Activated gamma-delta T cell treated with anti-CD3 and anti-CD28 coated beads, Interleukin-2, amount 50 U/mL, for 16 hours (primary cell): ENCODE data around the gene IL20.

ENCODE experiments used
- DNase-seq: peaks from one replicate; pipeline ENCODE4 v3.0.0-alpha.2; 2020; ENCODE audit warnings: low read depth

The IL20 gene

DNA sequence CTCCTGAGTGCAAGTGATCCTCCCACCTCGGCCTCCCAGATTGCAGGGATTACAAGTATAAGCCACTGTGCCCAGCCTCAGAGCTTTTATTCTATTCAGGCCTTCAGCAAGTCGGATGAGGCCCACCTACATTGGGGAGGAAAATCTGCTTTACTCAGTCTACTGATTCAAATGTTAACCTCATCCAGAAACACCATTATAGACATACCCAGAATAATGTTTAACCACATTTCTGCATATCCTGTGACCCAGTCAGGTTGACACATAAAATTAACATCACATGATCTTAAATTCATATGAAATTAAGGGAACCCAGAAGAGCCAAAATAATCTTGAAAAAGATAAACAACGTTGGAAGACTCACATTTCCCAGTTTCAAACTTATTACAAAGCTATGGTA lies 14.9 kb downstream of the IL20 start:
- DNase-seq: no peak

DNA sequence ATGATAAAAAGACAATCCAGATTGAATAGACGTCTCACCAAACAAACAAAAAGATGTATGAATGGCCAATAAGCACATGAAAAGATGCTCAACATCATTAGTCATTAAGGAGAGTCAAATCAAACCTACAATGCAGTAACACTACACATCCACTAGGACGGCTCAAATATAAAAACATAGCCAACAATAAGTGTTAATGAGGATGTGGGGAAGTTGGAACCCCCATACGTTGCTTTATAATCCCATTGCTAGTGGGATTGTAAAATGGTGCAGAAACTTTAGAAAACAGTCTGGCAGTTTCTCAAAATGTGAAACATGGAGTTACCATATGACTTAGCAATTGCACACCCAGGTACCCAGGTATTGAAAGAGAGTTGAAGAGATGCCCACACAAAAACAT lies 17.1 kb downstream of the IL20 start:
- no peak for DNase-seq

DNA sequence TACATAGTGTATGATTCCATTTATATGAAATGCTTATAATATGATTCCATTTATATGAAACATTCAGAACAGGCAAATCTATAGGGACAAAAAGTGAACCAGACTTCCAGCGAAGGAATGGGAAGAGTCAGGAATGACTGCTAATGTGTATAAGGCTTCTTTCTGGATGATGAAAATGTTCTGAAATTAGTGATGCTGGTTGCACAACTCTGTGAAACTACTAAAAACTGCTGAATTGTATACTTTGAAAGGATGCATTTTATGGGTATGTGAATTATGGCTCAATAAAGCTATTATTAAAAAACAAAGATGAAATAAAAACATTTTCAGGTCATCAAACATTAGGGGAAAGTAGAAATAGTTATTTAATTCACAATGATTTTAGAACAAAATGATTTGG lies 17.7 kb downstream of the IL20 start:
- no peak for DNase-seq

DNA sequence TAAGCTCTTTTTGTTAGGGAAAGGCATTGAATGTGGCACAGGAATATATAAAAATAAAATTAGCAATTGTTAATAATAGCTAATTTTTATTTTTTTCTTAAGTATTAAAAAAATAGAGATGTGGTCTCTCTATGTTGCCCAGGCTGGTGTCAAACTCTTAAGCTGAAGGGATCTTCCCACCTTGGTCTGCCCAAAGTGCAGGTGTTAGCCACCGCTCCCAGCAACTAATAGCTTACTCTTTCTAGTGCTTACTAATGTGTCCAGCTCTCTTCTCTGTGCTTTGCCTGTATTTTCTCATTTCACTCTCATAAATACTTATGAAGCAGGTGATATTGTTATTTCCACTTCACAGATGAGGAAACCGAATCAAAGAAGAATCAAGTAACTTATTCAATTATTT lies 18.5 kb downstream of the IL20 start:
- DNase-seq: no peak

DNA sequence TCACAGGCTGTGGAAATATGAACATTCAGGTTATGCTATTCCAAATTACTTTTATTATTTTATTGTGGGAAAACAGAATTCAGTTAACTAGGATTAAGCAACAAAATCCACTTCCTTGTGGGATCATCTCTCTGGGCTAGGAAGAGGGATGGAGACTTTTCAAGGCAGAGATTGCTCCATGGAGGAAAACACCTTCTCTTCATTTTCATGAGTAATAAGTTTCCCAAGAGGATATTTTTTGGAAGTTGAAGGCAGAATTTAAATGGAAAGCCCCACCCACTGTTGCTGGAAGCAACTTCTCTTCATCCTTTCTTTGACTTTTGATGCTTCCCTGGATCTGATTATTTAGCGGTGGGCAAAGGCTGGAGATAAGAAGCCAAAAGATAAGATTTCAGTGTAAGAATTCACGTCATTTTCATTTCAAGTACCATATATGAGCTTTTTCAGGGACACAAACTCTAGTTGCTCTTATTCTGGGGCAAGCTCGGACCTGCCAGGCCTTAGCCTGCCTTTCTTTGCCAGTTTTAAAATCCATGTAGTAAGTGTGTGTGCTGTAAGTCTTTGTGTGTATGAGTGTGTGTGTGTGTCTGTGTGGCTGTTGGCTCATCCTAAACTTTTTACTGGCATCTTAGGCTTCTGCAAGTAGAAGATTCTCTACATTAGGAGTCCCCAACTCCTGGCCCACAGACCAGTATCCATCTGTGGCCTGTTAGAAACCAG lies 20.1 kb downstream of the IL20 start:
- no peak for DNase-seq

DNA sequence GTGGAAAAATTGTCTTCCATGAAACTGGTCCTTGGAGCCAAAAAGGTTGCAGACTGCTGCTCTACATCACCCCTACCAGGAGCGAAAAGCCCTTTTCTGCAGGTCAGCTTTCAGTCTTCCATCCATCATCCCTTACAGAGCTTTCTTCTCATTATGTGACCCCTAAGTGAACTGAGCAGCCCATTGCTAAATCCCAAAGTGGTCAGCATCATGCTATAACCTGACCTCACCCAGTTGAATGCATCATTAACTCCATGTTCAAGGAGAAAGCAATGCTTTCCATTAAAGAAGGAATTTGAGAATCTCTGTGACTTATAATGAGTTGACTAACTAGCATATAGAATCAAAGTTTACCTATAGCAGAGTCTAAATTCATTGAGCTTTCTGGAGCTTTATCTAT lies 21.4 kb downstream of the IL20 start:
- no peak for DNase-seq

DNA sequence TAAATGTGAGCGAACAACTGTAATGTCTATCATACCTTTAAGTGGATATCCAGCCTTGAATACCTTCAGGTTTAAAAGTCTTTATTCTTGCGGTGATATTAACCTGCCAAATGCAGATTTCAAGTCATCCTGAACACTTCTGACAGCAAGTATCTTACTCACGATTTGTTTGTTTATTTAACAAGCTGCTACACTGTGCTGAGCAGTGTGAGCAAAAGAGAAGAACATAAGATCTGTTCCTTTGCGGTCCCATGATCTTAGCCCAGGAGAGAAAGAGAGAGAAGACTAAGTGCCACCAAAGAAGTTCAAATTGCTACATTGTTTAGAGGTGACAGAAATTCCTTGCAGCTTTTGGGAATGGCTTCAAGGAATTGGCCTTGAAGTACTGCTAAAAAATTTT lies 22.3 kb downstream of the IL20 start:
- no peak for DNase-seq

DNA sequence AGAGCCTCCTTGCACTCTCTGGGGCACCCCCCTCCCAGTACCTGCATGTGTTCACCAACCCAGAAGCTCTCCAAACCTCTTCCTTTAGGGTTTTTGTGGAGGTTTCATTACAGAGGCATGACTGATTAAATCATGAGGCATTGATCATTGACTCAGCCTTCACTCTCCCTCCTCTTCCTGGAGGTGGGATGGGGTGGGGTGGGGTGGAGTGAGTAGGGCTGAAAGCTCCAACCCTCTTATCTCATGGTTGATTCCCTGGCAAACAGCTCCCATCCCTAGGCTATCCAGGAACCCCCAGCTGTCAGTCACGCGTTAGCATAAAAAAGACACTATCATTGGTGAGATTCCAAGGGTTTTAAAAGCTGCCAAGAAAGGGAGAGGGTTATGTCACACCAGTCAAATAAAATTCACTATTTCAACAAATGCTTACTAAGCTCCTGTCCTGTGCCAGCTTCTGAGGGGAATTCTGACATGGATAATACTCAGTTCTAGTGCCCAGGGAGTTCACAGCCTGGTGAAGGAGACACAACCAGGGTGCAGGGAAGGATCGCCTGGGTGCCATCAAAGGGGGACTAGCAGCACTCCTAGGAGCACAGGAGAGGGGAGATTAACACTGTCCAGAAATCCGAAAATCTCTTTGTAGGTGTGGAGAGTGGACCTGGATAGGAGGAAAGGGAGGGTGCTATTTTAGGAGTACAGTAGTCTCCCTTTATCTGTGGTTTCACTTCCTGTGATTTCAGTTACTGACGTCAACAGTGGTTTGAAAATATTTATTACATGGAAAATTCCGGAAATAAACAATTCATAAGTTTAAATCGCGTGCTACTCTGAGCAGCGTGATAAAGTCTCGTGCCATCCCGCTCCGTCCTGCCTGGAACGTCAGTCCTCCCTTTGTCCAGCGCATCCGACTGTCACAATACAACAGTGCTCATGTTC lies 25.0 kb downstream of the IL20 start:
- no peak for DNase-seq

DNA sequence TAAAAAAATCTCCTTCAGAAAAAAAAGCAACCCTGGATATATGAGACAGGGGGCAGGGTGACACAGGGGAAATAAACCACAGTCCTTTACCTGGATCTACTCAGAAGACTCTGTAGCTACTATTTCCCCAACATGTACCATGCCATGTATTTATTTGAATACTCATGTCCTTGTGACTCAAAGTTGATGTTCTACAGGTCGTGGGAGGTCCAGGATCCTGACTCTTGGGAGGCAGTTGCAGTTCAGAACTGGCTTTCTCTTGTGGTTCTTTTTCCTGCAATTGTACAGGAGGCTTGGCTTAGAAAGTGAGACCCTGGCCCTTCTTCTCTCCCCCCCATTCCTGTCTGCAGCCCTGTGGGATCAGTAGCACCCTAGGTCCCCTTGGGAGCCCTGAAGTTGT lies 26.0 kb downstream of the IL20 start:
- DNase-seq: no peak

DNA sequence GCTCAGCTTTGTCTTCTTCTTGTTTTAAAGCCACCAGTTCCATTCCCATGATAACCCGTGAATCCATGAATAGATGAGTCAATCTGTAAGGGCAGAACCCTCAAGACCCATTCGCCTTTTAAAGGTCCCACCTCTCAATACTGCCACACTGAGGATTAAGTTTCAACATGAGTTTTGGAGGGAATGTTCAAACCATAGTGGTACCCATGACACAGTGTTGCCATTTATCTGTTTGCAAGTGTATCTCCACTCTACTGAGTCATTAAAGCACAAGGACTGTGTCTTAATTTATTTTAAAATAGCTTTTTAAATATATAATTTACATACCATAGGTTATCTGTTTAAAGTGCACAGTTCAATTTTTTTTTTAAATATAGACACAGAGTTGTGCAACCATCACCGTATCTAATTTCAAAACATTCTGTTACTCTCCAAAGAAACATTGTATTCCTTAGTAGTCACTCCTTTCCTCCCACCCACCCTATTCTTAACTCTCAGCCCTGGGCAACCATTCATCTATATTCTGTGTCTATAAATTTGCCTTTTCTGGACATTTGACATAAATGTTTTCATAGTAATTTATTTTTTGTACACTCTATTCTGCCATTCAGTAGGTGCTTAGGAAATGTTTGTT lies 27.0 kb downstream of the IL20 start:
- DNase-seq: no peak

DNA sequence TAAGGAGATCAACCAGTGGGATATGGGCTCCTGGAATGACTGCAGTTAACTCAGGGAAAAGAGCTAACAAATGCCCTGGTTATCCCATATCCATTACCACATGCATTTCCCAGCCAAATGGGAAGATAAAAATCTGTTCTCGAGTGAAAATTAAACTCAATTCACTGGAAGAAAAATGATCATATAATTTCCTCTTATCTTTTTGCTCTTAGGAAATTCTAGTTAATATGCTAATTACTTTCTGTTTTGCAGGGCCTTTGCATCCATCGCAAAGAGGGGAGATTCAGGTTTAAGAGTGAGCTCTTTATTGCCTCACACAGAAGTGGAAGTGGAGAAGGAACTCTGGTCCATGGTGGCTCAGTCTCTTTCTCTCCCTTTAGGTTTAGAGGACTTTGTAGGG lies 28.0 kb downstream of the IL20 start:
- no peak for DNase-seq

DNA sequence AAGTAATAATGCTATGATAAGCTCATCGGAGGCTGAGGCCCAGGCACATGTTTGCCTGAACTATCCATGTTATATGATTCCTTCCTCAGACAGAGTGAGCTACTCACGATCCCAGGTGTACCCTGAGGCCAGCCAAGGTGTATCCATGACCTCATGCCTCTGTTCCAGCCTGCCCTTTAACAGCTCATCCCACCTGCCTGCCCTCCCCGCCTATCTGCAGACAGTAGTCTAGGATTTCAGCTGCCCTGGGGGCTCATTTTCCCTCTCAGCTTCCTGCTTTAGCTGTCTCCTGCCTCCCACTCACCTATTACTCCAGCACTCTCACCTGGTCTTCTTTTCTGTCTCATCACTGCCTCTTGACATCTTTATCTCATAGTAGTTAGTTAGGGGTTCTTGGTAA lies 29.9 kb downstream of the IL20 start:
- no peak for DNase-seq

DNA sequence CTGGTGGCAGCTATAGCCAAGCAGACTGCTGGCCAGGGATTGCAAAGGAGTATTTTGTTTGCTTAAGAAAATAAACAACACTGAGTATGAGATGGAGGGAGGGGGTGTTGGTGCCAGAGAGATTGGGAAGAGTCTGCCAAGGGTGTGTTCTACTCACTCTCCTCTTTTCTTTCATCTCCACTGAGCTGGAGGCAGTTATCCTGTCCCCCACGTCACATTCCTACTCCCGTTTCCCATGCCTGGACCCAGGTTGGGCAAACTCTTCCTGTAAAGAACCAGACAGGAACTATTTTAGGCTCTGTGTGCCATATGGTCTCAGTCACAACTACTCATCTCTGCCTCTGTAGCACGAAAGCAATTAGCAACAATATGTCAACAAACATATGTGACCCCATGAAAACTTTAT lies 30.4 kb downstream of the IL20 start:
- DNase-seq: no peak

DNA sequence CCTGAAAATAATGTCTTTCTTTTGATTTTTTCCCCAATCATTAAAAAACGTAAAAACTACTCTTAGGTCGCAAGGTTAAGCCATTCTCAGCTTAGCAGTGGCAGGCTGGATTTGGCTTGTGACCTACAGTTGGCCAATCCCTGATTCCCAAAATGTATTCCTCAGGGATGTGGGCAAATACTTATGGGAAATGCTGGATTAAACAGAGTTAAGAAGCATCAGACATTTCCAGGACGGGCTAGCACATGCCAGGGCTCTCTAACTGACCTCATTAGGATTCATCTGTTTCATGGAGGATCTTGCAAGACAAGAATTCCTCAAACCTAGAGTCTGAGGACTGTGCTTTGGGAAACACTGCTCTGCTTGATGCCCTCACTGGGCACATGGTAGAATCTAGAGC lies 30.8 kb downstream of the IL20 start:
- DNase-seq: no peak

DNA sequence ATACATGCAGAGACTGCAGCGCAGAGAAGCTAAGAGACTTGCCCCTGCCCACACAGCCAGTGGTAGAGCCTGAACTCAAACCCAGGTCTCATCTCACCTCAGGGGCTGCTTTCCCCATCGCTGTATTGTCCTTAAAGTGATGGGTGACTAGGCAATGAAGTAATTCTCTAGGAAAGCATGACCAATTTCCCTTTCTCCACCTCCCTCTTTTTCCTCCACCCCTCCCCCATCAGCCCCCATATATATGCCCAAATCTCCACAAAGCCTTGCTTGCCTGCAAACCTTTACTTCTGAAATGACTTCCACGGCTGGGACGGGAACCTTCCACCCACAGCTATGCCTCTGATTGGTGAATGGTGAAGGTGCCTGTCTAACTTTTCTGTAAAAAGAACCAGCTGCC lies 31.8 kb downstream of the IL20 start, which contains the start of gene IL24:
Gene IL24, plus strand, starts transcription at position 269 of the 400 bp plus-strand sequence. CDS start 390 bp downstream, outside the sequence.
- DNase-seq: no peak

DNA sequence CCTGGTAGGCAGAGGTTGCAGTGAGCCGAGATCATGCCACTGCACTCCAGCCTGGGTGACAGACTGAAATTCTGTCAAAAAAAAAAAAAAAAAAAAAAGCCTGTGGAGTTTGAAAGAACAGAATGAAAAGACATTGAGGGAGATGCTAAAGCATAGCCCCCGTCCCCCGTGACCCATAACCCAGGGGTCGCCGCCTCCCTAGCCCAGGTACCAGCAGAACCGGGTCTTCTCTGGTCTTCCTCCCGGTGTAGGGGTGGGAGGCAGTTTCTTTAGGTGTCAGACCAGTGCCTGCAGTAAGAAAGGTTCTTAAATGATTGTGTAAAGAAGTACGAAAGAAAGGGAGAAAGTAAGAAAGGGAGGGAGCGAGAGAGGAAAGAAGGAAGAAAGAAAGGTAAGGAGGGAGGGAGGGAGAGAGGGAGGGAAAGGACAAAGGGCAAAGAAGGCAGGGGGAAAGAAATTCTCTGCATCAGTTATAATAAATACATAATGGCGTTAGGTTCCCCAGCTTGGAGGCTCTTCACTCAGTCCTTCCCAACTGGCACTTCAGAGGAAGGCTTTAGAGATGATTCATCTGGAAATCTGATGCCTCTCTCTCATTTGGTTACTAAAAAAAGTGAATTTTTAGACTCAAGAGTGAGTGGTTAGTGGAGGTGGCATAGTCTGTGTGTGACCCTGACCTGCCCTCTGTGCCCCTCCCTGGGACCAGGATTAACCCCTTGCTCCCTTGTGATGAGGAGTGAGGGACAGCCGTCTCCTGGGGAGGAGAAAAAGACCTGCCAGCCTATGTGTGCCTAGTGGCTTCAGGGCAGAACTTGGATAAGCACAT lies 32.9 kb downstream of the IL20 start:
- DNase-seq: no peak

DNA sequence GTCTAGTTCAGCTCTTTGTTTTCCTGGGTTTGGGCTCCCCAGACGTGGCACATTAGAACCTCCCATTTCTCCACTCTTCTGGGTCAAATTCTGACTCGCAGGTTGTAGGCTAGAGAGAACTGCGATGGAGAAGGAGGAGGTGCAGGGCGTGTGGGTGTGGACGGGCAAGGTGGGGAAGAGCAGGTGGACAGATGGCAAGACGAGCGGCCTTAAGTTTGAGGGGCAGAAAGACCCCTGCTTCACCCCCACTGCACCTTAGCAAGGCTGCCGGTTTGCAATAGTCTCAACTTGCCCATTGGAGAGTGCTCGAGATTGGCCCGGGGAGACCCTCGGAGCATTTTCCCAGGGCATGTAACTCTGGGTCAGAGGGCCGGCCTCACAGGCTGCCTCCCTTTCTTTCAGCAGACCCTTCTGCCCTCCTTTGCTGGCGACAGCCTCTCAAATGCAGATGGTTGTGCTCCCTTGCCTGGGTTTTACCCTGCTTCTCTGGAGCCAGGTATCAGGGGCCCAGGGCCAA lies 33.5 kb downstream of the IL20 start:
- no peak for DNase-seq

DNA sequence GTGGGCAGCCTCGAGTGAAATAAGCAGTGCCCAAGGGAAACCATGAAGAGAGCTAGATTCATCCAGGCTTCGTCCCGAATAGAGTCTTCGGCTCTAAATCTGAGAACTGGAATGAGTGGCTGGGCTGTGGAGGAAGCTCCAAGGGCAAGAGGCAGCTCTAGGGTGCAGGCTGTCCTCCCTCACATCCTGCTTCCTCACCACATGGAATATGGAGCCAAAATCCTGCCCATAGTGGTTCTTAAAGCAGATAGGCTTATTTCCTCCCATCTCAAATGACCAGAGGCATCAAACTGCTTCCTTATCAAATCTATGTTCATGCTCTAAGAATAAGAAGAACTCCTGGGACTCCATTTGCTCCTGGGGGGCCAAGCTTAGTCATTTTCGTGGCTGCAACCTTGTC lies 34.3 kb downstream of the IL20 start:
- no peak for DNase-seq

DNA sequence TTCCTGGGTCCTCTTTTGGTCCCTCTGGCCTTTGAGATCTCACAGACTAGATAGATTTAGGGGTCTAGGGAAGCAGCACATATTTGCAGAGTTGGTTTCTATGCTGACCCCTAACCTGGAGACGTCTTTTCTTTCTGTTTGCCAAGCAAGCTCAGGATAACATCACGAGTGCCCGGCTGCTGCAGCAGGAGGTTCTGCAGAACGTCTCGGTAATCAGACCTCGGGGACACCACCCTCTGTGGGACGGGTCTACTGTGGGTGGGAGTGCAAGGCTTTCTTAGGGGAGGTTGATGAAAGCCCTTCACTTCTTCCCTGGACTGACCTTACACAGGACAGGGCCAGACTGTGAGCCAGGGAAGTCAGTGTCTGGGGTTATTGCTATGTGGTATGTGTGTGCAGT lies 34.7 kb downstream of the IL20 start:
- no peak for DNase-seq

DNA sequence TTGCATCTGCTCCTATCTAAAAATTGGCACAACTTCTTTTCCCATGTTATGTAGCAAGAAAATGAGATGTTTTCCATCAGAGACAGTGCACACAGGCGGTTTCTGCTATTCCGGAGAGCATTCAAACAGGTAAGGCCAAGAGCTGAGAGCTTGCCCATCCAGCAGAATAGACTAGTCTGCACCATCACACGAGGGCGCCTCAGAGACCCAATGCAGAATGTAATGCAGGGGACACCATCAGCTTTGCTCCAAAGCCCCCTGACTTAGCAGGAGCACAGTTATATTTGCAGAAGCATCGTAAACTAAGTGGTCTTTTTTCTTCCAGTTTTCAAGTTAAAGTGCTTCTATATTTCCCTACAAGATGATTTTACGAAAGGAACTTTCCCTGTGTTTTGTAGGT lies 36.5 kb downstream of the IL20 start:
- no peak for DNase-seq

DNA sequence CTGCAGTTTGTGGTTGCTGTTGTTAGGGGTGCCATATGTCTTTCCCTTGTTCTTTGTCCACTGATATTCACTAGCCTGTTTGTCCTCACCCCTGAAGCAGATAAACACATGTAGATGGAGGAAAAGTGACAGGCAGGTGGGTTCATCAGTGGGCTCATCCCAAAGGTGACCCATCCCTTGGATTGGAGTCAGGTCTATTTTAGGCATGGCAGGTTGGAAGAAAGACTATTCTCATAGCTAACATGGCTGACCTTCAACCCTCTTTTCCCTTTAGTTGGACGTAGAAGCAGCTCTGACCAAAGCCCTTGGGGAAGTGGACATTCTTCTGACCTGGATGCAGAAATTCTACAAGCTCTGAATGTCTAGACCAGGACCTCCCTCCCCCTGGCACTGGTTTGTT lies 37.3 kb downstream of the IL20 start:
- DNase-seq: no peak

DNA sequence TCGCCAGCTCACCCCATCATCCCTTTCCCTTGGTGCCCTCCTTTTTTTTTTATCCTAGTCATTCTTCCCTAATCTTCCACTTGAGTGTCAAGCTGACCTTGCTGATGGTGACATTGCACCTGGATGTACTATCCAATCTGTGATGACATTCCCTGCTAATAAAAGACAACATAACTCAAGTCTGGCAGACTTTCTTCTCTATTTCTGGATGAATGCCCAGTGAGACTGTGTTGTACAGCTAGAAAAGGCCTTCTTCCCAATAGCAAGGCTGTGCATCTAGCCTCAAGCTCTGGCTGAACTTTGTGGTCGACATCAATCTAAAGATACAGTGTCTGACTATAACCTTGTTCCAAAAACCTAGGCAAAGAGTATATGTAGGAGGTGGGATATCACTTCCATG lies 38.3 kb downstream of the IL20 start:
- no peak for DNase-seq
